HS-5 (cell line): ENCODE results near the gene TMEM52.

Experiments
- DNase-seq: peaks from one replicate; pipeline ENCODE4 v3.0.0-alpha.2; 2012; ENCODE audit warnings: low read depth

TMEM52 gene

DNA sequence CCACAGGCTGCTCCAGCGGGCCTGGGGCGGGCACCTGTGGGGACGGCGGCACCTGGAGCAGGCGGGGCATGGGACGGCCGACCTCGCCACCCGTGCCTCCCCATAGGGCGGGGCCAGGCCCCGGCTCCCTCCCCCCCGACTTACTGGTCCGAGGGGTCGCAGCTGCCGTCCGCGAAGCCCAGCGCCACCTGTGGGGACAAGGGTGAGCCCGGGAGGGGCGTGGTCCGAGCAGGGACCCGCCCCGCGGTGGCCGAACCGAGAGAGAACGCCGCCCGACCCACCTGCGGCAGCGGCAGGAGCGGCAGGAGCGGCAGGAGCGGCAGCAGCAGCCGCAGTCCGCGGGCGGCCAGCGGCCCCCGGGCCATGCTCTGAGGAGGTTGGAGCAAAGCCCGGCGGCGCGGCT is at the start of gene TMEM52:
Gene TMEM52, minus strand, starts transcription at position 379 of the 403 bp plus-strand sequence. Its CDS starts 14 bp downstream, at position 365.
- no peak for DNase-seq

GRCh38 chr1:1967879-1968278 is 48.8 kb upstream of the TMEM52 start:
- no peak for DNase-seq

GRCh38 chr1:1967151-1967550 is 48.1 kb upstream of the TMEM52 start:
- DNase-seq = no peak

DNA sequence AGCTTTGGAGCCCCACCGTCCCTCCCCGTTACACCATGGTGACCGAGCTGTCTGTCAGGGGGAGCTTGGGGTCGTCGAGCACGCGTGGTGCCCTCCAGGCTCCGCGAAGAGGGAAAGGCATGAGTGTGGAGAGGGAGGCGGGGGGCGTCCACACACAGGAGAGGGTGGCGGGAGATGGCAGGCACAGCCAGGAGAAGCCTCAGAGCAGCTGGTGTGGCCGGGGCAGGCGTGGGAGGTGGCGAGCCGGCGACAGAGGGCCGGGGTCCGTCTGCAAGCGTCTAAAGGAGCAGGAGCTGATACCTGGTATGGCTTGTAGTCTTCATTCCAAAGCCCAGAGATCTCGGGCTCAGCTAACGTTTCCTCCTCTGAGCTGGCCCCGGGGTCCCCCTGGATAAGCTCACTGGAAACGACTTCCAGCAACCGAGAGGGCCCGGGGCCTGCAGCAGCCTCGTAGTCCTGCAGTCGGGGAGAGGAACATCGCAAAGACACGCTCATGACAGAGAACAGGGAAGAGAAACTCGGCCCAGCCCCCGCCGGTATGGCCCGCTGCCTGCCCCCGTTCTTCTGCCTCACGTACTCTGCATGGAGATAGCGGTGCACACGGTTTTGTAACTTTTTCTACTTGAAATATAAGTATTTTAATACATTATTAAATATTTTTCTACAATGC is 47.1 kb upstream of the TMEM52 start:
- no peak for DNase-seq

- DNase-seq = no peak
These were observed 46.5 kb upstream of the TMEM52 start for GRCh38 chr1:1965546-1965945.

DNA sequence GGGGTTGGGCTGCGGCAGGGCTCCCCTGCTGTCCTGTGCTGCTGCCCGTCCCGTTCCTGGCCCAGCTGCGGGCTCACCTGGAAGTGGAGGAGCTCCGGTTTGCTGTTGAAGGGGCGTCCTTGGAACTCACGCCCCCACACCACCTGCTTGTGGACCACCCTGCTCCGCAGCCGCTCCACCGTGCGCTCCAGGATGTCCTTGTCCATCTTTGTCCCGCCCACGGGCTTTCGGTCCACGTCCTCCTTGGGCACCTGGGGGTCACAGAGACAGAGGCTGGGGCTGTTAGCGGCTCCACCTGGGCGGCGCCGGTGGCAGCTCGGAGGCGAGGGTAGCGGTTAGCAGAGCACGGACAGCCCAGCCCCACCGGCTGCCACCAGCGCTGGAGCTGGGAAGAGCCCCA is 45.7 kb upstream of the TMEM52 start:
- DNase-seq = no peak

- DNase-seq = no peak
These were observed 44.5 kb upstream of the TMEM52 start for GRCh38 chr1:1963570-1963969.

- no peak for DNase-seq
These were observed 43.7 kb upstream of the TMEM52 start for GRCh38 chr1:1962752-1963151.

GRCh38 chr1:1960480-1961196 is 41.6 kb upstream of the TMEM52 start:
- DNase-seq = no peak

DNA sequence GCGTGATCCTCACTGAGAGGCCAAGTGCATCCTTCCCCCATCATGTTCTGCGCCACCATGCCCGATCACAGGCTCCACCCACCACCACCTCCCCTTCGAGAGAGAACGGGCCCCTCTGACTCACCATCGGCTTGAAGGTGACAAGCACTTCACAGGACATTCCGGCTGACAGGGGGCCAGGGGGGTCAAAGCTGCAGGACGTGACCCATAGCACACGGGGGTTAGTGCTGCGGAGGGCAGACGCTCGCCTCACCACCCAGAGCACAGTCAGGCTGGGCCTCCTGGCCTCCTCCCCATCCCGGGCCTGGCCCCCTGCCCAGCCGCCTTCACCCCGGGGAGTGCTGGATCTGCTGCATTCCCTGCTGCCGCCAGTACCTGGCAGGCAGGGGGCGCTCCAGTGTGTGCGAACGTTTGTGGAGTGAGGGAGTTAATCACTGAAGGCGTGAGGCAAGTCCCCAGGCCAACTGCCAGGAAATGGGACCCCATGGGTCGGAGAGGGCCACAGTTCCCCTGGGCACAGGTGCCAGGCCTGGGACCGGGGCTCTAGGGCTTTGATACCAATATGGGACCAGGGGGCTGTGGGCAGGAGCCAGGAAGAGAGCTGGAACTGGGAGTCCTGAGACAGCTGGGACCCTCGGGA is 40.9 kb upstream of the TMEM52 start:
- DNase-seq = no peak

GRCh38 chr1:1959459-1959839 is 40.4 kb upstream of the TMEM52 start:
- no peak for DNase-seq

DNA sequence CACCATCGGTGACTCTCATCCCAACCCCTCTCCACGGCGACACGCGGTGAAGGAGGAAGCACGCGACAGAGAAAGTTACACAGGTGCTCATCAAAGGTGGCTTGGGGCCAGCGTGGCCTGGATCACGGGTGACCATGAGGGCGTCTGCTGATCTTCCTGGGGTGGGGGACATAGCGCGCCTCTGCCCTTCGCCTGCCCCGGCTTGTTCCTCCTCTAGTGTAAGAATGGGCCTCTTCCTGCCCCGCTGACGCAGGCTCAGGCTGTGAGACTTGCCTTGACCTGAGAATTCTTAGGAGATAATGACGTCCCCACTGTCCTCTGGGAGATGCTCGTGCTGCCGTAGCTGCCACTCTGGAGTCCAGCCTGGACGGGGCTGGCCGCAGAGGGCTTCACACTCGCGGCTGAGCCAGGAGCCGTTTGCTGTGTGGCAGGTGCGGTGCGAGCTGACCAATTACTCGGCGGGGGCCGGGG is 39.0 kb upstream of the TMEM52 start:
- DNase-seq = no peak

DNA sequence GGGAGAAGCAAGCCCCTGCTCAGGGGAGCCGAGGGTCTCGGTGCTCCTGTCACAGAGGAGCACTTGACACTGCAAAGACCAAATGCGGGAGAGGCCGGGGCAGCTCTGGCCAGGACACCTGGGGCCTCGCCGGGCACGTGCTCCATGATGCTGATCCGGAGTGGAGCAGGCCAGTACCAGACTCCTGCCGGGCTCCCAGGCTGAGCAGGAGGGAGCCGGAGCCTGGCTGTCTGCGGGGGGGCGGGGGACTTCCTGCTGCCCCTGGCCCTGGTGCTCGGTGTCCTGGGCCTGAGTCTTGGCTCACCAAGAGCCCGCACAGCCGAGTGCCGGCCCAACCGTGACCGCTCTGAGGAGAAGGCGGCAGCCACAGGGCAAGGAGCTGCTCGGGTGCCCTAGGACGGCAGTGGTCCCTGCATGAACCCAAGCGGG is 38.5 kb upstream of the TMEM52 start:
- no peak for DNase-seq

DNA sequence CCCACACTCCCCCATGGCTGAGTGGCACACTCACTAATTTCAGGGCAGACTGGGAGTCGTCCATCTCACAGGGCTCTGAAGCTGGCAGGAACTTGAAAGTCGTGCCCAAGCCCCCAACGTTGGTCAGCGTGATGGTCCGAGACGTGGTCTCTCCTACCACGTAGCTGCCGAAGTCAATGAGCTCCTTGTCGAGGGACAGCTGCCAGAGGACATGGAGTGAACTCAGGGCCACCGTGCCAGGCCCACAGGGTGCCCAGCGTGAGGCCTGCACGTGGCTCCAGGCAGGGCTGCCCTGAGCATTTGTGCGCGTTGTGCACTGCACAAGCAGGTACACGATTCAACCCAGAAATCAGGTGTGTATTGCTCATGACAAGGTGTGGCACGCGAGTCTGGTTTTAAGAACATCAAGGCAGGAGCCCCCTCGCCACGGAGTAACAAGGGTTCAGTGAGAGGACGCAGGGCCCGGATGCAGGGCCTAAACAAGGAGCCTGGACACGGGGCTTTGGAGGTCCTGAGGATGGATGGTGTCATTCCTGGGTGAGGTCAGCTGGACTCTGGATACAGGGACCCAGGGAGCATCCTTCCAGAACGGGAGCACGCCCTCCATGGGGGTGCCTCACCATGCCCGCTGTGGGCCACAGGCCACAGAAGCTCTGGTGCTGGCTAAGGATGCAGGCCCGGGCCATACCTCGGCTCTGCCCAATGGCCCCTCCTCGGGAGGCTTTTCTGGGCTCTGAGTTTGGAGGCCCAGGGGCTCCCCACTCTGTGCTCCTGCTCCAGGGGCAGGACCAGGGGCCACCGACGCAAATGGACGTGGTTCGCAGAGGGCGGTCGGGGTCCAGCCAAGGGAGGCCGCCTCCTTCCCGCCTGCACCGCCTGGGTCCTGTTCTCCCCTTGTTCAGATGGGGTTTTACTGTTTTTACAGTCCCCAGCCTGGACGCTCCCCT is 37.8 kb upstream of the TMEM52 start:
- no peak for DNase-seq

- DNase-seq = no peak
These were observed 37.0 kb upstream of the TMEM52 start for GRCh38 chr1:1956101-1956500.

GRCh38 chr1:1955621-1956094 is 36.6 kb upstream of the TMEM52 start:
- DNase-seq = no peak

- no peak for DNase-seq
These were observed 35.9 kb upstream of the TMEM52 start for GRCh38 chr1:1954831-1955441.

GRCh38 chr1:1954015-1954414 is 34.9 kb upstream of the TMEM52 start:
- no peak for DNase-seq

GRCh38 chr1:1950940-1951339 is 31.9 kb upstream of the TMEM52 start:
- DNase-seq = no peak

GRCh38 chr1:1948783-1949182 is 29.7 kb upstream of the TMEM52 start:
- no peak for DNase-seq

GRCh38 chr1:1947493-1947892 is 28.4 kb upstream of the TMEM52 start:
- DNase-seq = no peak
